Skeletal muscle satellite cell (primary cell): Measurements from ENCODE around the gene RRP1B.

Experiments
- H3K27me3 ChIP-seq: 2 replicates; pipeline ENCODE4 v1.7.0; 2013; ENCODE audit warnings: low read length; ENCODE audit not compliant: control insufficient read depth, insufficient read depth
- H3K36me3 ChIP-seq: 2 replicates; pipeline ENCODE4 v1.7.0; 2013; ENCODE audit warnings: mild to moderate bottlenecking, control low read depth, low read length; ENCODE audit not compliant: insufficient read depth
- H3K4me1 ChIP-seq: 2 replicates; pipeline ENCODE4 v1.7.0; 2013; ENCODE audit warnings: low read length; ENCODE audit not compliant: control insufficient read depth, insufficient read depth
- H3K4me2 ChIP-seq: 2 replicates; pipeline ENCODE4 v1.7.0; 2013; ENCODE audit warnings: mild to moderate bottlenecking, low read length
- H3K4me3 ChIP-seq: 2 replicates; pipeline ENCODE4 v1.7.0; 2013; ENCODE audit warnings: low read length
- H3K9ac ChIP-seq: 2 replicates; pipeline ENCODE4 v1.7.0; 2013; ENCODE audit warnings: mild to moderate bottlenecking, low read depth, low read length, moderate library complexity
- H3K9me3 ChIP-seq: replicated peaks from 2 replicates; pipeline ENCODE4 v1.7.0; 2013; ENCODE audit warnings: mild to moderate bottlenecking, control low read depth, low read length

The RRP1B gene

DNA sequence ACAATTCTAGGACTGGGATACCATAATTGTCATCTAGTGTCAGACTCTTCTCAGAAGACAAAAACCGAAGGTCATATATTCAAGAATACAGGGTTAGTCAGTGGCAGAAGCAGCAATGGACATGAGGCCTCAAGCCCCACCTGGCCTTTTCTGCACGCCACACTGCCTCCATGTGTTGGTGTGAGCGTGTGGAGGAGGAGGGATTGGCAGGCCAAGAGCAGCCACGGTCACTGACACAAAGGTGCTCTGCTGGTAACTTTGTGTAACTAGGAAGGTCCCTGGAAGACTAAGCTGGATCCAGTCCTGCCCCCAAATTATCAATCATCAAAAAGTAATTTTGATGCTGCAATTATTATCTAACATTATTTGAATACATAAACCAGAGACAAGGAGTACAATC, 35.0 kb upstream of the RRP1B start:
- H3K4me3 ChIP-seq = no peak overlapping the region
- H3K4me1 ChIP-seq = no peaks in the 10 kb centered on the region
- no peaks in the 10 kb centered on the region for H3K36me3 ChIP-seq
- H3K9me3 ChIP-seq = no peaks in the 10 kb centered on the region
- no peak overlapping the region for H3K4me2 ChIP-seq
- H3K9ac ChIP-seq = no peak overlapping the region
- no peaks in the 10 kb centered on the region for H3K27me3 ChIP-seq

DNA sequence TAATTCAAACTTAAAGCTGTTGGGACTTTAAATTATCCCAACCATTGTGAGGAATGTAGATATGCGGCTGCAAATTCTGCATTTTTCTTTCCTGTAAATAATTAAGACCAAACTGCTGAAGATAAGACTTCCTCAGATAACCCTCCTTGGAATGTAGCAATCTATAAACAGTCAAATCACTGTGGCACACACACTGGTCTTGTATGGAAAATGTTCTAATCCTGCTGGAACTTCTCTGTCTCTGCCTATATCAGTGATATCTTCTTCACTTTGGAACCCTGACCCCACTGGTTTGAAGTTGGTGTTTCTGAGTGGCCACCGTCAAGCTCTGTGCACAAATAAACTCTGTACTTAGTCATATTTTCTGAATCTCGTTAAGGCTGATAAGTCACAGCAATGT, 33.0 kb upstream of the RRP1B start:
- Histone ChIP-seq H3K9ac (no peak overlapping the region), H3K4me1 (no peaks in the 10 kb centered on the region), H3K4me2 (no peak overlapping the region), H3K9me3 (no peaks in the 10 kb centered on the region), H3K27me3 (no peaks in the 10 kb centered on the region), H3K4me3 (no peak overlapping the region), H3K36me3 (no peaks in the 10 kb centered on the region)

DNA sequence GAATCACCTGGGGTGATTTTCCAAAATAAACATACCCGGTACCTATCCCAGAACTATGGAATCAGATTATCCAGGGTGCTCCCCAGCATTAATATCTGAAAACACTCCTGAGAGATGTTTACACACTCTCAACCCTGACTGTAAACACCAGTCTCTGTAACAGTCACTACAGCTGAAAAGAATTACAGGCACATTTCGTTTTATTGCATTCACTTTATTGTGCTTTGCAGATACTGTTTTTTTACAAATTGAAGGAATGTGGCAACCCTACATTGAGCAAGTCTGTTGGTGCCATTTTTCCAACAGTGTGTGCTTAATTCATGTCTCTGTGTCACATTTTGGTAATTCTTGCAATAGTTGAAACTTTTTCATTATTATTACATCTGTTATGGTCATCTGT, 31.8 kb upstream of the RRP1B start:
- no peaks in the 10 kb centered on the region for H3K36me3 ChIP-seq
- H3K4me1 ChIP-seq = peaks cover 2% of the 10 kb centered on the region
- H3K9me3 ChIP-seq = no peaks in the 10 kb centered on the region
- H3K4me3 ChIP-seq = no peak overlapping the region
- H3K27me3 ChIP-seq = no peaks in the 10 kb centered on the region
- no peak overlapping the region for H3K4me2 ChIP-seq
- H3K9ac ChIP-seq = no peak overlapping the region

DNA sequence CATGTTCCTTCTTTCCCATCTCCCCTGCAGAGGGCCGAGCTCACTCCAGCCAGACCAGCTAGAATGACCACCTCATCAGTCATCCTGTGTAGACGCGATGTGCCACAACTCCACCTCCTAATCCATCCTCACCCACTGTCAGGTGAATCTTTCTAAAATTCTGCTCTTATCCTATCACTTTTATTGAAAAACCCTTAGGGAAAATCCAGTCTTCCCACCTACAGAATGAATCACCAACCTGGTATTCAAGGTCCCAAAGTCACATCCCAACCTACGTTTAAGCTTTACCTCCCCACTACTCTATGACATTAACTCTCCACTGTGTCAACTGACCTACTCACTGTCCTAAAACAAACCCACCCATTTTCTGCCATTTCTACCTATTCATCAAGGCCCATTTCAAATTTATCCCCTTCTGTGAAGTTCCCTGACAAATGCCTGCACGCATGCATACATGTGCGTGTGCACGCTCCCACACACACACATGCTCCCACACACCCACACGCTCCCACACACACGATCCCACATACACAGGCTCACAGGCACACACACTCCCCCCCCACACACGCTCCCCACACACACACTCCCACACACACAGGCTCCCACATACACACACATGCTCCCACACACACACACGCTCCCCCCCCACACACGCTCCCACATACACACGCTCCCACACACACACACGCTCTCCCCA, 27.8 kb upstream of the RRP1B start:
- Histone ChIP-seq H3K4me1 (peaks cover 3% of the 10 kb centered on the region), H3K9me3 (no peaks in the 10 kb centered on the region), H3K4me2 (no peak overlapping the region), H3K36me3 (no peaks in the 10 kb centered on the region), H3K27me3 (no peaks in the 10 kb centered on the region), H3K9ac (no peak overlapping the region), H3K4me3 (no peak overlapping the region)

DNA sequence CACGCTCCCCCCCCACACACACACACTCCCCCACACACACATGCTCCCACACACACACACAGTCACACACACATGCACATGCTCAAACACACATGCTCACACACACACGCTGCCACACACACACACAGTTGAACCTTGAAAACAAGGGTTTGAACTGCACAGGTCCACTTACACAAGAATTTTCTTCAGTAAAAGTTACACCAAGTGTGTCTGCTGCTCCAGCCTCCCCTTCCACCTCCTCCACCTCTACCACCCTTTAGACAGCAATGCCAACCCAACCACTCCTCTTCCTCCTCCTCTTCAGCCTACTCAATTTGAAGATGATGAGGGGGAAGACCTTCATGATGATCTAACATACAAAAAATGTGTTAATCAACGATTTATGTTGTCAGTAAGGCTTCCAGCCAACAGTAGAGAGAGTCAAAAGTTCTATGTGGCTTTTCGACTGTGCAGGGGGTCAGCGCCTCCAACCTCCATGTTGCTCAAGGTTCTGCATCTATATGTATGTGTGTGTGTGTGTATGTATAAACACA, 26.9 kb upstream of the RRP1B start:
- Histone ChIP-seq H3K4me2 (no peak overlapping the region), H3K9me3 (no peaks in the 10 kb centered on the region), H3K36me3 (no peaks in the 10 kb centered on the region), H3K9ac (no peak overlapping the region), H3K4me3 (no peak overlapping the region), H3K4me1 (peaks cover 3% of the 10 kb centered on the region), H3K27me3 (no peaks in the 10 kb centered on the region)

DNA sequence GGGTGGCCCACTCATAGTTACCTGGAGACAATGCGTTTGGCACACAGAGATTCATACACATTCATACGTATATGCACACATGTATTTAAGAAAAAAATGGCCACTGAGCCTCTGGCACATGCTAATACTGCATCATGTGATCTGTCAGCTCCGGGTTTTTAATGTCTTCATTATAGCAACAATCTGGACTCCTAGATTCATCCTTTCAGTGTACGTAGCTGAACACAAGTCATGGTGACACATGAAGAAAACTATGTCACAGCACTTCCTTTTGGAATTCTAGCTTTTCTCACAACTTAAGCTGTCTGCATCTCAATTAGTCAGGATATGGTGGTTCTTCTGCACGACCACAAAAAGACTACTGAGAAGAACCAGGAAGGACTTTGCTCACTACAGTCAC, 24.7 kb upstream of the RRP1B start:
- H3K27me3 ChIP-seq = no peaks in the 10 kb centered on the region
- no peaks in the 10 kb centered on the region for H3K36me3 ChIP-seq
- no peak overlapping the region for H3K4me2 ChIP-seq
- no peak overlapping the region for H3K9ac ChIP-seq
- no peak overlapping the region for H3K4me3 ChIP-seq
- no peaks in the 10 kb centered on the region for H3K9me3 ChIP-seq
- H3K4me1 ChIP-seq = peaks cover 3% of the 10 kb centered on the region

DNA sequence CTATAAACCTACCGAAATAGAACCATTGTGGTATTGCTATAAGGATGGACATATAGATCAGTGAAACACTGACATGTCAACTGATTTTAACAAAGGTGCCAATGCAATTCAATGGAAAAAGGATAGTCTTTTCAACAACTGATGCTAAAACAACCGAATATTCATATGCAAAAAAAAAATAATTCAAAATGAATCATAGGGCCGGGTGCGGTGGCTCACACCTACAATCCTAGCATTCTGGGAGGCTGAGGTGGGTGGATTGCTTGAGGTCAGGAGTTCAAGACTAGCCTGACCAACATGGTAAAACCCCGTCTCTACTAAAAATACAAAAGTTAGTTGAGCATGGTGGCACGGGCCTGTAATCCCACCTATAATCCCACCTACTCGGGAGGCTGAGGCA, 23.9 kb upstream of the RRP1B start:
- Histone ChIP-seq H3K4me2 (no peak overlapping the region), H3K9me3 (no peaks in the 10 kb centered on the region), H3K4me3 (no peak overlapping the region), H3K4me1 (peaks cover 9% of the 10 kb centered on the region), H3K9ac (no peak overlapping the region), H3K36me3 (no peaks in the 10 kb centered on the region), H3K27me3 (no peaks in the 10 kb centered on the region)

DNA sequence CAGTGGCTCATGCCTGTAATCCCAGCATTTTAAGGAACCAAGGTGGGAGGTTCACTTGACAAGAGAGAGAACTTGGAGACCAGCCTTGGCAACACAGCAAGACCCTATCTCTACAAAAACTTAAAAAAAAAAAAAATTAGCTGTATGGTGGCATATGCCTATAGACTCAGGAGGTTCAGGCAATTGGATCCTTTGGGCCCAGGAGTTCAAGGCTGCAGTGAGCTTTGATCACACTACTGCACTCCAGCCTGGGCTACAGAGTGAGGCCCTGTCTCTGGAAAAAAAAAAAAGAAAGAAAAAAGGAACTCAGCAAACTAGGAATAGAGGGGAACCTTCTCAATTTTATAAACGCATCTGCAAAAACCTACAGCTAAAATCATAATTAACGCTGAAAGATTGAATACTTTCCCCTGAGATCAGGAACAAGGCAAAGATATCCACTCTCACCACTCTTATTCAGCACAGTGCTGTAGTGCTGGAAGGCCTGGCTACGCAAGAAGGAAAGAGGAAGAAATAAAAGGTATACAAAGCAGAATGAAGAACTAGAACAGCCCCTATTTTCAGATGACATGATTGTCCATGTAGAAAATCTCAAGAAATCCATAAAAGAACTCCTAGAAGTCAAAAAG, 21.7 kb upstream of the RRP1B start:
- Histone ChIP-seq H3K4me1 (peaks cover 6% of the 10 kb centered on the region), H3K9ac (no peak overlapping the region), H3K4me2 (no peak overlapping the region), H3K36me3 (no peaks in the 10 kb centered on the region), H3K9me3 (no peaks in the 10 kb centered on the region), H3K27me3 (no peaks in the 10 kb centered on the region), H3K4me3 (no peak overlapping the region)

DNA sequence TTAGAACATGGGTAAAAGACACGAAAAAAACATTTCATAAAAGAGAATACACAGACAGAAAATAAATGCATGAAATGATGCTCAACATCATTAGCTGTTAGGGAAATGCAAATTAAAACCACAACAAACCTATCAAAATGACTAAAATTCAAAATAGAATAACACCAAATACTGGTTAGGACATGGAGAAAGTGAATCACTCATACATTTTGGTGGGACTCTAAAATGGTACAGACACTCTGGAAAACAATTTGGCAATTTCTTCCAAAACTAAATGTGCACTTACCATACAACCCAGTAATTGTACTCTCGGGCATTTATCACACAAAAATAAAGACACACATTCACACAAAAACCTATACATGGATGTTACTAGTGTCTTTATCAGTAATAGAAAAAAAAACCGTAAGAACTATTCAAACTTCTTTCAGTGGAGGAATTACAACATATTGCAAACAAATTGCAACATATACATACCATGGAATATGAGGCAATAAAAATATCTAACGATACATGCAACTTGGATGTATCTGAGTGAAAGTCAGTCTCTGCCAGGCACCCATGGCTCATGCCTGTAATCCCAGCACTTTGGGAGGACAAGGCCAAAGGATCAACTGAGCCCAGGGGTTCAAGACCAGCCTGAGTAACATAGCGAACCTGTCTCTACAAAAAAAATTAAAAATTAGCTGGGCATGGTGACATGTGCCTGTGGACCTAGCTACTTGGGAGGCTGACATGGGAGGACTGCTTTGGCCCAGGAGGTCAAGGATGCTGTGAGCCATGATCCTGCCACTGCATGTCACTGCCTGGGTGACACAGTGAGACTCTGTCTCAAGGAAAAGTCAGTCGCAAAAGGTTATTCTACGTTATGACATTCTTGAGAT, 19.6 kb upstream of the RRP1B start:
- H3K4me2 ChIP-seq = no peak overlapping the region

DNA sequence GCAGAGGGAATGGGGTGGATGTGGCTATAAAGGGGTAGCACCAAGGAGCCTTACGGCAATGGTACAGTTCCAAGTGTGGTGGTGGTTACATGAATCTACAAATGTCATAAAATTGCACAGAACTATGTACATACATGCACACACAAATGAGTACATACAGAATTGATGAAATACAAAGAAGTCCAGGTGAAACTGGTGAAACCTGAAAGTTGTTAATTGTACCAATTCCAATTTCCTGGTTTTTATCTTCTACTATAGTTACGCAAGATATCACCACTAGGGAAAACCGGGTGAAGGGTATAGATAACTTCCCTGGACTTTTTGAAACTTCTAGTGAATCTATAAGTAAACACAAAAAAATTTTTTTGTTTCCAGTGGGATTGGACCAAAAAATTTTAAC, 19.0 kb upstream of the RRP1B start:
- Histone ChIP-seq H3K4me2 (no peak overlapping the region), H3K4me1 (peaks cover 22% of the 10 kb centered on the region), H3K27me3 (no peaks in the 10 kb centered on the region), H3K9ac (no peak overlapping the region), H3K9me3 (no peaks in the 10 kb centered on the region), H3K4me3 (no peak overlapping the region), H3K36me3 (no peaks in the 10 kb centered on the region)

More for the DNA sequence above, 19.6 kb upstream of the RRP1B start:
- Histone ChIP-seq H3K9me3 (no peaks in the 10 kb centered on the region), H3K27me3 (no peaks in the 10 kb centered on the region), H3K9ac (no peak overlapping the region), H3K4me3 (no peak overlapping the region), H3K4me1 (peaks cover 15% of the 10 kb centered on the region), H3K36me3 (no peaks in the 10 kb centered on the region)

DNA sequence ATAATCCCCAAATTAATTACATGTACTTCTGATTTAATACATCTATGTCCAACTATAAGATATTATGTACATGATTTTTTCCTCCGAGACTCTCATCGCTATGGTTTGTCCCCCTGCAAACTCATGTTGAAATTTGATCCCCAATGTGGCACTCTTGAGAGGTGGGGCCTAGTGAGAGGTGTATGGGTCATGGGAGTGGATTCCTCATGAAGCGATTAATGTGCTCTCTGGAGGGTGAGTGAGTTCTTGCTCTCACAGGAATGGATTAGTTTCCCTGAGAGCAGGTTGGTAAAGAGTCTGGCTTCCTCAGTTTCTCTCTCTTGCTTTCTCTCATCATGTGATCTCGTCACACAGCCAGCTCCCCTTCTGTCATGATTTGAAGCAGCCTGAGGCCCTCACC, 16.2 kb upstream of the RRP1B start:
- H3K4me1 ChIP-seq = peaks cover 32% of the 10 kb centered on the region
- no peaks in the 10 kb centered on the region for H3K36me3 ChIP-seq
- H3K27me3 ChIP-seq = no peaks in the 10 kb centered on the region
- no peak overlapping the region for H3K4me2 ChIP-seq
- no peak overlapping the region for H3K9ac ChIP-seq
- H3K9me3 ChIP-seq = no peaks in the 10 kb centered on the region
- H3K4me3 ChIP-seq = no peak overlapping the region
